Caco-2 (cell line): ENCODE measurements around the gene FAM13A. TPM values are rescaled to one million over a fixed set of nuclear protein-coding genes. Genes with fewer than 3 reads are reported as not detected.

Experiments used
- BruUV-seq: library from RNA; stranded (reverse); fragments of 400-500 nt; replicated peaks from 2 replicates; lab custom pipeline; 2021; lab: Mats Ljungman, UMichigan
- CTCF ChIA-PET: fragments of 300-600 bp; sonication (Branson Sonifier 250); formaldehyde crosslinking; loops from one replicate; lab custom pipeline; 2022; ENCODE audit warnings: antibody characterized with exemption; lab: Charles Lee
- POLR2A ChIA-PET: fragments of 300-600 bp; sonication (Branson Sonifier 250); formaldehyde crosslinking; loops from one replicate; lab custom pipeline; 2022; ENCODE audit warnings: antibody characterized with exemption; lab: Charles Lee
- DNase-seq, 2 experiments: peaks; one replicate each; pipeline versions ENCODE4 v3.0.0 to v3.0.0-alpha.2; 2020 to 2022
- H3K27me3 ChIP-seq: replicated peaks from 2 replicates; pipeline ENCODE4 v1.6.0; 2011; ENCODE audit warnings: low read length; ENCODE audit not compliant: control insufficient read depth, insufficient read depth
- H3K36me3 ChIP-seq: 2 replicates; pipeline ENCODE4 v1.5.1; 2011; ENCODE audit warnings: low read length; ENCODE audit not compliant: control insufficient read depth, insufficient read depth
- H3K4me1 ChIP-seq: fragments of 250-450 bp; sonication (Bioruptor Pico); 2 replicates; pipeline ENCODE4 v1.5.1; 2020; ENCODE audit warnings: mild to moderate bottlenecking
- H3K4me3 ChIP-seq: 2 replicates; pipeline ENCODE4 v1.5.1; 2011; ENCODE audit warnings: low read depth, mild to moderate bottlenecking, control low read depth, low read length
- H3K9me3 ChIP-seq: fragments of 250-450 bp; sonication (Bioruptor Pico); 2 replicates; pipeline ENCODE4 v1.5.1; 2020; ENCODE audit warnings: mild to moderate bottlenecking, moderate library complexity
- H3K27ac Mint-ChIP-seq: one replicate; pipeline ENCODE4 v1.8.0; 2022; ENCODE audit warnings: mixed read lengths; ENCODE audit not compliant: unreplicated experiment
- H3K27me3 Mint-ChIP-seq: one replicate; pipeline ENCODE4 v1.8.0; 2022; ENCODE audit warnings: mixed read lengths; ENCODE audit not compliant: insufficient read depth, unreplicated experiment
- H3K36me3 Mint-ChIP-seq: one replicate; pipeline ENCODE4 v1.8.0; 2022; ENCODE audit warnings: mild to moderate bottlenecking, mixed read lengths; ENCODE audit not compliant: insufficient read depth, unreplicated experiment
- H3K4me1 Mint-ChIP-seq: one replicate; pipeline ENCODE4 v1.8.0; 2022; ENCODE audit warnings: low read depth, mixed read lengths; ENCODE audit not compliant: unreplicated experiment
- H3K4me3 Mint-ChIP-seq: one replicate; pipeline ENCODE4 v1.8.0; 2022; ENCODE audit warnings: mild to moderate bottlenecking, moderate library complexity, mixed read lengths; ENCODE audit not compliant: unreplicated experiment
- H3K9me3 Mint-ChIP-seq: one replicate; pipeline ENCODE4 v1.8.0; 2022; ENCODE audit warnings: mixed read lengths; ENCODE audit not compliant: unreplicated experiment
- CTCF ChIP-seq, 2 experiments: fragments of 200-600 bp in 1 of 2; IDR thresholded peaks; 1 replicate in 1 of 2; 2 replicates in 1 of 2; pipeline versions ENCODE4 v1.5.1 to v1.8.0; 2011 to 2022; ENCODE audit warnings: antibody characterized with exemption in 1 of 2, control low read depth in 1 of 2, inconsistent platforms in 1 of 2, low read depth in 1 of 2, low read length in 1 of 2, mild to moderate bottlenecking in 1 of 2, moderate library complexity in 1 of 2; ENCODE audit not compliant: insufficient read depth in 1 of 2, severe bottlenecking in 1 of 2, unreplicated experiment in 1 of 2
- intact Hi-C: fragments of 100-400 bp; cut with micrococcal nuclease; formaldehyde crosslinking; loops from one replicate; pipeline ENCODE4 v1.10.0; 2022; ENCODE audit not compliant: unreplicated experiment
- total RNA-seq: library from RNA; stranded (reverse); gene quantifications from 2 replicates; pipeline ENCODE4 v1.2.3, GENCODE V29; 2022

Gene FAM13A
- total RNA-seq, 1 experiment from 2014 or later = 11.0 TPM

DNA sequence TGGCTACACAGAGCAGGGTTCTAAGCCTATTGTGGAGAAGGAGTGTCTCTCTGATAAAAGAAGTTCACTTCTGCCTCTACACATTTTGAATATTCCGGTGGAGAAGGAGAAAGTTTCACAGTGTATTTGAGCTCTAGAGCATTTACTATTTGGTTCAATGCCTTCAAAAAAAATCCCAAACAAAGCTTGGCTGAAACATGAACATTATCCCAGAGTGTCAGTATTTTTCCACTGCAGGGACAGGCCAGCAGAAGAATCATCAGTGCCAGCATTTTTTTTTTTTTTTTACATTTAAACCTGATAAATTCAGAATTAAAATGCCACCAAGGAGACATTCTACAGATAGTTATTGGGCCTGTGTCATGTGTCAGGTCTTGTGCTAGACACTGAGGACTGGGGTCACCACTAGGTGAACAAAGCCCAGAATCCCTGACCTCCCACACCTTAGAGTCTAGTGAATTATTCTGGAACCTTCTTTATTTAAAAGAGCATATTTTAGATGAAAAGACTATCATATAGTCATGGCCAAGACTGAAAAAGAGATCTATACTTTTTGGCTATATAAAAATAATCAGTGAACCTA is 311.3 kb downstream of the FAM13A start:
- Histone ChIP-seq H3K9me3 (no peaks in the 10 kb centered on the region), H3K4me1 (no peaks in the 10 kb centered on the region), H3K4me3 (no peak overlapping the region), H3K27me3 (no peaks in the 10 kb centered on the region), H3K36me3 (peaks cover 2% of the 10 kb centered on the region; the same call in 1 of the 2 replicates)
- no TSS peak for BruUV-seq
- Mint-ChIP-seq H3K9me3 (no peaks in the 10 kb centered on the region), H3K4me3 (no peak overlapping the region), H3K27ac (no peak overlapping the region), H3K4me1 (no peaks in the 10 kb centered on the region), H3K36me3 (no peaks in the 10 kb centered on the region), H3K27me3 (no peaks in the 10 kb centered on the region)
- intact Hi-C loops = no loop called here
- TF ChIP-seq CTCF (IDR thresholded peaks at IDR 0.05; ENCODE audit: insufficient read depth in 1 of 2, low read depth in 1 of 2, low read length in 1 of 2, severe bottlenecking in 1 of 2, unreplicated experiment in 1 of 2) = no peak
- ChIA-PET CTCF (no interaction called here), POLR2A (no interaction called here)
- no peak for DNase-seq

DNA sequence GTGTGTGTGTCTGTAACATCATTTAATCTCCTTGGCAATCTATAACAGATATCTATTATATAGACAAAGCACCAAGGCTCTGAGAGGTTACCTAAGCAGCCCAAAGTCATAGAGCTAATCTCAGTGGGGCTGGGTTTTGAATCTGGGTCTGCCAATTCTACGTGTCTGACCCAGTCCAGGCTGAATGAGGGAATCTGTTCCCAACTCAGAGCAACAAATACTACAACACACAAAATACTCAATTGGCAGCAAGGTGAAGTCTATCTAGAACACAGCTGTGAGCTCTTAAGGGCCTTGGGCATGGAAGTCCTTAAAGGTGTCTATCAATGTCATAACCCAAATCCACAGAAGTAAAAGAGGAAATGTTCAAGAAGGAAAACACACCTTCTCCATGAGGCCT is 311.8 kb downstream of the FAM13A start:
- DNase-seq = no peak
- no peak overlapping the region for H3K4me3 ChIP-seq
- Mint-ChIP-seq H3K4me3 (no peak overlapping the region), H3K27ac (no peak overlapping the region), H3K9me3 (no peaks in the 10 kb centered on the region), H3K36me3 (no peaks in the 10 kb centered on the region), H3K27me3 (no peaks in the 10 kb centered on the region), H3K4me1 (no peaks in the 10 kb centered on the region)
- no peaks in the 10 kb centered on the region for H3K27me3 ChIP-seq
- ChIA-PET POLR2A (no interaction called here), CTCF (no interaction called here)
- no peaks in the 10 kb centered on the region for H3K4me1 ChIP-seq
- intact Hi-C loops = no loop called here
- H3K36me3 ChIP-seq = peaks cover 2% of the 10 kb centered on the region; the same call in 1 of the 2 replicates
- TF ChIP-seq CTCF (IDR thresholded peaks at IDR 0.05; ENCODE audit: insufficient read depth in 1 of 2, low read depth in 1 of 2, low read length in 1 of 2, severe bottlenecking in 1 of 2, unreplicated experiment in 1 of 2) = no peak
- no peaks in the 10 kb centered on the region for H3K9me3 ChIP-seq
- BruUV-seq = no TSS peak

DNA sequence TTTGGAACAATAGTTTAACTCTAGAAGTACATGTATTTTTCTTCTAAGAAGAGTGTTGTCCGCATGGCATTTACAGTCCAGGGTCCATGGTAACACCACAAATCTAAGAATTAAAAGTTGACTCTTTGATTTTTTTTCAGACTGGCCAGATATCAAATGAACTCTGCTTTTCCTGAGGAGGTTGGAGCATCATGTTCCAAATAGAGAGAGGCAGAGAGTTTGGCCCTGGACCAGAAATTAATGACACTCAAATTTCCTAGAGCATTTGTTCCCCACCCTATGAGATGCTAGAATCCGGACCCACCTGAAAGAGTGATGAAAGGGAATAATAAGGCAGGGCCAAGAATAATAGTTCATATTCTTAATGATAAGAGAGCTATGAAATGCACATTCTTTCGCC is 312.4 kb downstream of the FAM13A start:
- POLR2A ChIA-PET = no interaction called here
- no peaks in the 10 kb centered on the region for H3K9me3 Mint-ChIP-seq
- Histone ChIP-seq H3K4me1 (no peaks in the 10 kb centered on the region), H3K9me3 (no peaks in the 10 kb centered on the region), H3K4me3 (no peak overlapping the region), H3K27me3 (no peaks in the 10 kb centered on the region), H3K36me3 (peaks cover 2% of the 10 kb centered on the region; the same call in 1 of the 2 replicates)
- no peaks in the 10 kb centered on the region for H3K4me1 Mint-ChIP-seq
- no peak overlapping the region for H3K4me3 Mint-ChIP-seq
- TF ChIP-seq CTCF (IDR thresholded peaks at IDR 0.05; ENCODE audit: insufficient read depth in 1 of 2, low read depth in 1 of 2, low read length in 1 of 2, severe bottlenecking in 1 of 2, unreplicated experiment in 1 of 2) = no peak
- intact Hi-C loops = no loop called here
- no peaks in the 10 kb centered on the region for H3K36me3 Mint-ChIP-seq
- no peak overlapping the region for H3K27ac Mint-ChIP-seq
- no peaks in the 10 kb centered on the region for H3K27me3 Mint-ChIP-seq
- CTCF ChIA-PET = no interaction called here
- no peak for DNase-seq
- BruUV-seq = no TSS peak
